WERI-Rb-1 (cell line): ENCODE results near the gene SLC9A4.

Experiments used
- DNase-seq: peaks from one replicate; pipeline ENCODE4 v3.0.0-alpha.2; 2020
- H3K27ac ChIP-seq: fragments of 250-450 bp; sonication (Bioruptor Pico); 2 replicates; pipeline ENCODE4 v1.5.1; 2020; ENCODE audit warnings: mild to moderate bottlenecking, moderate library complexity
- H3K27me3 ChIP-seq: fragments of 250-450 bp; sonication (Bioruptor Pico); 2 replicates; pipeline ENCODE4 v1.5.1; 2021; ENCODE audit warnings: mild to moderate bottlenecking, low read depth, moderate library complexity; ENCODE audit not compliant: insufficient read depth, severe bottlenecking
- H3K36me3 ChIP-seq: fragments of 250-450 bp; sonication (Bioruptor Pico); 2 replicates; pipeline ENCODE4 v1.5.1; 2020; ENCODE audit warnings: mild to moderate bottlenecking, moderate library complexity
- H3K4me3 ChIP-seq: 2 replicates; pipeline ENCODE4 v1.5.1; 2011; ENCODE audit warnings: low read depth, mild to moderate bottlenecking, control low read depth, low read length
- H3K9me3 ChIP-seq: fragments of 250-450 bp; sonication (Bioruptor Pico); 2 replicates; pipeline ENCODE4 v1.5.1; 2021; ENCODE audit warnings: mild to moderate bottlenecking, moderate library complexity; ENCODE audit not compliant: severe bottlenecking
- TF ChIP-seq, protein P1 (sequence below): IDR thresholded peaks from 2 replicates; pipeline ENCODE4 v1.5.1; 2011; ENCODE audit warnings: low read depth, mild to moderate bottlenecking, control low read depth, inconsistent platforms, low read length

The SLC9A4 gene

DNA sequence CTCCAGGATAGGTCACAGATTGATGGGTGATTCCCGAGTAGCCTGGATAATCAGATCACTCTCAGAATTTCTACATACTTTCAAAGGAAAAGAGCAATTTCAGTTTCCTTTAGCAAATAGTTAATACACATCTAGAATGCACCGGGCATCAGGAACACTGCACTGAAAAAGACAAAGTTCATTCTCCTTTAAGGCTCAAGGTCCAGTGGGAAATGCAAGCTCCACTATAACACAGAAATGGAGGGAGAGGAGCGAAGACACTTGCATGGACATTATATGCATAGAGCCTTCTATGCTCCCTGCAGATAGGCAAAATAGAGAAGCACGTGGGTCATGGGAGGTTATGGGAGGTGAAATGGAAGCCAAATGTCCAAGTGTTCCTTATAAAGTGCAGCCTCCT lies 49.1 kb downstream of the SLC9A4 start:
- H3K27ac ChIP-seq: no peak overlapping the region
- TF ChIP-seq, protein P1, sequence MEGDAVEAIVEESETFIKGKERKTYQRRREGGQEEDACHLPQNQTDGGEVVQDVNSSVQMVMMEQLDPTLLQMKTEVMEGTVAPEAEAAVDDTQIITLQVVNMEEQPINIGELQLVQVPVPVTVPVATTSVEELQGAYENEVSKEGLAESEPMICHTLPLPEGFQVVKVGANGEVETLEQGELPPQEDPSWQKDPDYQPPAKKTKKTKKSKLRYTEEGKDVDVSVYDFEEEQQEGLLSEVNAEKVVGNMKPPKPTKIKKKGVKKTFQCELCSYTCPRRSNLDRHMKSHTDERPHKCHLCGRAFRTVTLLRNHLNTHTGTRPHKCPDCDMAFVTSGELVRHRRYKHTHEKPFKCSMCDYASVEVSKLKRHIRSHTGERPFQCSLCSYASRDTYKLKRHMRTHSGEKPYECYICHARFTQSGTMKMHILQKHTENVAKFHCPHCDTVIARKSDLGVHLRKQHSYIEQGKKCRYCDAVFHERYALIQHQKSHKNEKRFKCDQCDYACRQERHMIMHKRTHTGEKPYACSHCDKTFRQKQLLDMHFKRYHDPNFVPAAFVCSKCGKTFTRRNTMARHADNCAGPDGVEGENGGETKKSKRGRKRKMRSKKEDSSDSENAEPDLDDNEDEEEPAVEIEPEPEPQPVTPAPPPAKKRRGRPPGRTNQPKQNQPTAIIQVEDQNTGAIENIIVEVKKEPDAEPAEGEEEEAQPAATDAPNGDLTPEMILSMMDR: no peak
- DNase-seq: no peak
- H3K9me3 ChIP-seq: no peaks in the 10 kb centered on the region
- H3K27me3 ChIP-seq: peaks cover 82% of the 10 kb centered on the region
- H3K36me3 ChIP-seq: no peaks in the 10 kb centered on the region
- H3K4me3 ChIP-seq: no peak overlapping the region

DNA sequence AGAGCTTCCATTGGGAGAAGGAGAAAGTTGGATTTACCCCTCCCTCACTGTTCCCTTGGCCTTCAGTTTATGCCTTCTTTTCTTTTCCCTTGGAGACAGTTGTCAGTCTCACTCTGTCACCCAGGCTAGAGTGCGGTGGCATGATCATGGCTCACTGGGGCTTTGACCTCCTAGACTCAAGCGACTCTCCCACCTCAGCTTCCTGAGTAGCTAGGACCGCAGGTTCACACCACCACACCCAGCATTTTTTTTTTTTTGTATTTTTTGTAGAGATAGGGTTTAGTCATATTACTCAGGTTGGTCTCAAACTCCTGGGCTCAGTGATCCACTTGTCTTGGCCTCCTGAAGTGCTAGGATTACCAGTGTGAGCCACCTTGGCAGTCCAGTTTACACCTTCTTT lies 49.9 kb downstream of the SLC9A4 start:
- TF ChIP-seq, protein P1: no peak
- Histone ChIP-seq H3K36me3 (no peaks in the 10 kb centered on the region), H3K27ac (no peak overlapping the region), H3K27me3 (peaks cover 81% of the 10 kb centered on the region), H3K9me3 (no peaks in the 10 kb centered on the region), H3K4me3 (no peak overlapping the region)
- DNase-seq: no peak

DNA sequence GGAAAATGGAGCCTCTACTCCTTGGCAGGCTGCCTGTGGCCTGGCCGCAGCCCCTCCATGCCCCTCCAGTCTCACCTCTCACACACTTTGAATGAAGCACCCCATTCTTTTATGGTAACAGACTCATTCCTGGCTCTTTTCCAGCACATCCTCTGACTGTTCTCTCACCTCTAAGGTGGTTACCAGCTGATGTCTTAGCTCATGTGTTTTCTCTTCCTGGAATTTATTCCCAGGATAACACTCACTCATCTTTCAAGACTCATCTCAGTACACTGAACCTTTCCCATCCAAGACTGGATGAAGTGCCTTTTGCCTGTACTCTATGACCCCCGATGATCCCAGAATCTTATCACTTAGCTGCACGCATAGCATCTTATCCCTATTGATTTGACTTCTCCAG lies 50.6 kb downstream of the SLC9A4 start:
- Histone ChIP-seq H3K9me3 (no peaks in the 10 kb centered on the region), H3K4me3 (no peak overlapping the region), H3K36me3 (no peaks in the 10 kb centered on the region), H3K27me3 (peaks cover 81% of the 10 kb centered on the region), H3K27ac (no peak overlapping the region)
- DNase-seq: no peak
- TF ChIP-seq, protein P1: no peak

DNA sequence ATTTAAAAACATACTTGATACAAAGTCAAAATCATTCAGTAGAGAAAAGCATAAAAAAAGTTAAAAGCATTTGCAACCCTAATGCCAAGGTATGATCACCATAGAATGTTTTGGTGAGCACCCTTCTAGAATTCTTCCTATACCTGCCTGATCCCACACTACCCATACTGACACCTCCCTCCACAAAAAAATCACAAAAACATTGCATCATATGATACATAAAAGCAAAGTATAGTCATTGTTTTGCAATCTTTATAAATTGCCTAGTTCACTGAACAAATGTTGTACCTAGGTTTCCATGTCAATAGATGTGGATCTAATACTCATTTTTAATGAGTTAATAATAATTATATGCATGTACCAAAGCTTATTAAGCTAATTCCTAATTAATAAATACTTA lies 54.1 kb downstream of the SLC9A4 start:
- TF ChIP-seq, protein P1: no peak
- H3K9me3 ChIP-seq: no peaks in the 10 kb centered on the region
- no peak overlapping the region for H3K4me3 ChIP-seq
- no peak for DNase-seq
- H3K36me3 ChIP-seq: no peaks in the 10 kb centered on the region
- peaks cover 68% of the 10 kb centered on the region for H3K27me3 ChIP-seq
- no peak overlapping the region for H3K27ac ChIP-seq

DNA sequence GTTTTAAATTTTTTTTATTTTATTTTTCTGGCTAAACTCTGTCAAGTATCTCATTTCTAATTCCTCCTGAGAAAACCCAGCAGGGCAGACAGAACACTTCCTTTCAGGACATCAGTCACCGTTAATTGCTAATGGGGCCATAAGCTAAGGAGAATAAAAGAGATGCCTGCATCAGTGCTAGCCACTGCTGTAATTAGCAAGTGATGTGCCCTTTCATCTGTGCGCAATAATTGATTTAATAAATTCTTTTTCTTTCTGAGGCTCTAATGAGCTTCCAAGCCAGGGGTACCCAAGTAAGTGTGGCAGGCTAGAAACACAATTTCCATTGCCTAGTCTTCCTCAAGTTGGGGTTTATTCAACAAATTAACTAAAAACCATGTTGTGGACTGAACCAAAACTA lies 65.5 kb downstream of the SLC9A4 start:
- Histone ChIP-seq H3K27me3 (peaks cover 66% of the 10 kb centered on the region), H3K4me3 (no peak overlapping the region), H3K27ac (no peak overlapping the region), H3K9me3 (no peaks in the 10 kb centered on the region), H3K36me3 (no peaks in the 10 kb centered on the region)
- no peak for DNase-seq
- TF ChIP-seq, protein P1: no peak

DNA sequence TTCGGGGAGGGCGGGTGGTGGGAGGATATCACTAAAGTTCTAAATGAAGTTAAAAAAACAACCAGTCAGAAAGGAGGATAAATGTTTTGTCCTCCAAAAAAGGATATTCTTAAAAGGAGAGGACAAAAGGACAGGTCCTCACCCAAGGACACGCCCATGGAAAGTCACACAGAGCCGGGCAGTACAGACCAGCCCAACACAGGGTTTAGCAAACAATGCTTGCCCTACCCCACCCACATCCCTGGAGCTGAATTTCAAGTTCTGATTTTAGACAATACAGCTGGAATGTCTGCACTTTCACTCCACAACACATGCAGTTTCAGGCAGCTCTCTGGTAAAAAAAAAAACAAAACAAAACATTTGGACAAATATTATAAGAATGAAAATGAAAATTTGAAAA lies 67.9 kb downstream of the SLC9A4 start:
- no peaks in the 10 kb centered on the region for H3K36me3 ChIP-seq
- no peak for DNase-seq
- H3K27me3 ChIP-seq: peaks cover 53% of the 10 kb centered on the region
- H3K27ac ChIP-seq: no peak overlapping the region
- H3K9me3 ChIP-seq: no peaks in the 10 kb centered on the region
- TF ChIP-seq, protein P1: no peak
- no peak overlapping the region for H3K4me3 ChIP-seq
